Fibroblast of lung (primary cell): ENCODE measurements around the gene TARS2.

Experiments
- EZH2 ChIP-seq: IDR thresholded peaks from 2 replicates; pipeline ENCODE4 v1.5.1; 2012; ENCODE audit warnings: low read length, control low read depth, mild to moderate bottlenecking; ENCODE audit errors: missing control alignments
- TF ChIP-seq, protein P1 (sequence below), 2 donors: IDR thresholded peaks in 1 of 2; conservative IDR thresholded peaks in 1 of 2; 1 replicate in 1 of 2; 2 replicates in 1 of 2; pipeline ENCODE4 v1.5.1; 2011 to 2012; ENCODE audit warnings: low read length in 2 of 2, control low read depth in 1 of 2, inconsistent platforms in 1 of 2, low read depth in 1 of 2, mild to moderate bottlenecking in 1 of 2

DNA sequence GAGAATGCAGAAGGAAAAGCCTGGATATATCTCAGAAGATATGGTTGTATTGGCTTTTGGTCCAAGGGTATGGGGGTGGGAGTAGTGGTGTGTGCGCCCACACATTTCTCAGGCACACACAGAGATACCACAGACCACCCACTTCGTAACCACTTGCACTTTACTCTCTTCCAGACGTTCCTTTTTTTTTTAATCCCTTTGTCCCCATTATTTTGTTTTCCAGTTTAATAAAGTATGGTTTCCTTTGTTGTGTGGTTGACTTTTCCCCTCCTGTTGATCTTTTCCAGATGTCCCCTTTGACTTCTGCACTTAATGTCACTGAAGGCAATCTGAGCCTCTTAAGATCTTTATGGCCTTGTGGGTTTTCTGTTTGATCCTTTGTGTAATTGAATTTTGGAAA lies 10.5 kb upstream of the TARS2 start:
- TF ChIP-seq, protein P1, sequence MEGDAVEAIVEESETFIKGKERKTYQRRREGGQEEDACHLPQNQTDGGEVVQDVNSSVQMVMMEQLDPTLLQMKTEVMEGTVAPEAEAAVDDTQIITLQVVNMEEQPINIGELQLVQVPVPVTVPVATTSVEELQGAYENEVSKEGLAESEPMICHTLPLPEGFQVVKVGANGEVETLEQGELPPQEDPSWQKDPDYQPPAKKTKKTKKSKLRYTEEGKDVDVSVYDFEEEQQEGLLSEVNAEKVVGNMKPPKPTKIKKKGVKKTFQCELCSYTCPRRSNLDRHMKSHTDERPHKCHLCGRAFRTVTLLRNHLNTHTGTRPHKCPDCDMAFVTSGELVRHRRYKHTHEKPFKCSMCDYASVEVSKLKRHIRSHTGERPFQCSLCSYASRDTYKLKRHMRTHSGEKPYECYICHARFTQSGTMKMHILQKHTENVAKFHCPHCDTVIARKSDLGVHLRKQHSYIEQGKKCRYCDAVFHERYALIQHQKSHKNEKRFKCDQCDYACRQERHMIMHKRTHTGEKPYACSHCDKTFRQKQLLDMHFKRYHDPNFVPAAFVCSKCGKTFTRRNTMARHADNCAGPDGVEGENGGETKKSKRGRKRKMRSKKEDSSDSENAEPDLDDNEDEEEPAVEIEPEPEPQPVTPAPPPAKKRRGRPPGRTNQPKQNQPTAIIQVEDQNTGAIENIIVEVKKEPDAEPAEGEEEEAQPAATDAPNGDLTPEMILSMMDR (conservative IDR thresholded peaks at IDR 0.05 in 1 of 2, IDR thresholded peaks at IDR 0.05 in 1 of 2; ENCODE audit: low read depth in 1 of 2, low read length in 2 of 2), result no peak
- no peak for TF ChIP-seq EZH2
